ENCODE results near the gene PLP2.
A peak's percentile ranks its signal among the peaks of the same experiment; 100 is the strongest.
"Not testable (repeated sequence)": the region's sequence is repeated elsewhere in the genome, so short reads cannot be mapped to it uniquely, and the experiment has no call there.

Gene PLP2

GRCh38 chrX:49163555-49164419 lies 7.9 kb upstream of the PLP2 start:
- DNase-seq (ENCODE audit: low spot score), result peak; percentile 84

GRCh38 chrX:49164589-49165360 lies 6.9 kb upstream of the PLP2 start:
- DNase-seq (ENCODE audit: low spot score), result no peak

- DNase-seq (ENCODE audit: low spot score), result peak; percentile 78
These were observed 5.5 kb upstream of the PLP2 start for GRCh38 chrX:49165901-49166881.

- peak; percentile 70 for DNase-seq (ENCODE audit: low spot score)
These were observed 4.6 kb upstream of the PLP2 start for GRCh38 chrX:49166914-49167739.

GRCh38 chrX:49167740-49168108 lies 4.0 kb upstream of the PLP2 start:
- no peak for DNase-seq (ENCODE audit: low spot score)

GRCh38 chrX:49172280-49172780 lies 632 bp downstream of the PLP2 start:
- DNase-seq (ENCODE audit: low spot score), result peak; percentile 82

- DNase-seq (ENCODE audit: low spot score), result not testable (repeated sequence)
These were observed 1.8 kb downstream of the PLP2 start for GRCh38 chrX:49173544-49173943.

- DNase-seq (ENCODE audit: low spot score), result no peak
These were observed 3.0 kb downstream of the PLP2 start for GRCh38 chrX:49174723-49175122.

- DNase-seq (ENCODE audit: low spot score), result no peak
These were observed 4.0 kb downstream of the PLP2 start for GRCh38 chrX:49175435-49176274.

- DNase-seq (ENCODE audit: low spot score), result no peak
These were observed 5.0 kb downstream of the PLP2 start for GRCh38 chrX:49176421-49177326.

GRCh38 chrX:49177338-49177833 lies 5.7 kb downstream of the PLP2 start:
- peak; percentile 33 for DNase-seq (ENCODE audit: low spot score)

GRCh38 chrX:49177873-49178480 lies 6.3 kb downstream of the PLP2 start:
- no peak for DNase-seq (ENCODE audit: low spot score)

- no peak for DNase-seq (ENCODE audit: low spot score)
These were observed 6.8 kb downstream of the PLP2 start for GRCh38 chrX:49178537-49178936.

GRCh38 chrX:49179358-49179757 lies 7.7 kb downstream of the PLP2 start:
- no peak for DNase-seq (ENCODE audit: low spot score)

GRCh38 chrX:49183701-49184281 lies 12.1 kb downstream of the PLP2 start:
- no peak for DNase-seq (ENCODE audit: low spot score)

GRCh38 chrX:49184294-49185281 lies 12.9 kb downstream of the PLP2 start:
- DNase-seq (ENCODE audit: low spot score), result no peak

Data from CD4-positive, alpha-beta T cell treated with Interleukin-2 at 100 ng/mL for 4 hours (primary cell).